Trophoblast cell (in vitro differentiated cells and primary cell): Measurements from ENCODE around the gene TNS3.

Experiments used
- DNase-seq, 2 donors: peaks; one replicate each; pipeline ENCODE4 v3.0.0-alpha.2; 2016
- H2AFZ ChIP-seq: 2 replicates; pipeline ENCODE4 v1.6.1; 2013; ENCODE audit warnings: low read length, moderate library complexity, mild to moderate bottlenecking; ENCODE audit not compliant: insufficient read depth, poor library complexity
- H2AK5ac ChIP-seq: 2 replicates; pipeline ENCODE4 v1.6.1; 2013; ENCODE audit warnings: mild to moderate bottlenecking, low read length
- H2BK120ac ChIP-seq: 2 replicates; pipeline ENCODE4 v1.6.1; 2013; ENCODE audit warnings: low read length, mild to moderate bottlenecking, moderate library complexity; ENCODE audit not compliant: insufficient read depth, poor library complexity
- H2BK12ac ChIP-seq: 2 replicates; pipeline ENCODE4 v1.6.1; 2013; ENCODE audit warnings: mild to moderate bottlenecking, low read length, moderate library complexity
- H2BK5ac ChIP-seq: 2 replicates; pipeline ENCODE4 v1.6.1; 2013; ENCODE audit warnings: low read length, low read depth, moderate library complexity, mild to moderate bottlenecking; ENCODE audit not compliant: poor library complexity
- H3K14ac ChIP-seq: 2 replicates; pipeline ENCODE4 v1.6.1; 2013; ENCODE audit warnings: mild to moderate bottlenecking, low read length
- H3K18ac ChIP-seq: 2 replicates; pipeline ENCODE4 v1.6.1; 2013; ENCODE audit warnings: mild to moderate bottlenecking, low read length
- H3K23ac ChIP-seq: 2 replicates; pipeline ENCODE4 v1.6.1; 2013; ENCODE audit warnings: low read length
- H3K27ac ChIP-seq: 2 replicates; pipeline ENCODE4 v1.5.1; 2013; ENCODE audit warnings: low read depth, mild to moderate bottlenecking, inconsistent platforms, low read length, moderate library complexity
- H3K27me3 ChIP-seq: 2 replicates; pipeline ENCODE4 v1.6.1; 2013; ENCODE audit warnings: inconsistent platforms, mild to moderate bottlenecking, low read length, moderate library complexity; ENCODE audit not compliant: insufficient read depth
- H3K36me3 ChIP-seq, 2 experiments: 1 replicate in 1 of 2; 2 replicates in 1 of 2; pipeline ENCODE4 v1.6.1; 2013; ENCODE audit warnings: low read length in 2 of 2, mild to moderate bottlenecking in 2 of 2, moderate library complexity in 1 of 2; ENCODE audit not compliant: insufficient read depth in 2 of 2, control insufficient read depth in 1 of 2
- H3K4ac ChIP-seq: 2 replicates; pipeline ENCODE4 v1.6.1; 2013; ENCODE audit warnings: low read depth, mild to moderate bottlenecking, low read length, moderate library complexity
- H3K4me1 ChIP-seq, 2 experiments: 1 replicate in 1 of 2; 2 replicates in 1 of 2; pipeline ENCODE4 v1.6.1; 2013; ENCODE audit warnings: low read length in 2 of 2, mild to moderate bottlenecking in 2 of 2, moderate library complexity in 1 of 2; ENCODE audit not compliant: insufficient read depth in 2 of 2, control insufficient read depth in 1 of 2
- H3K4me2 ChIP-seq: 2 replicates; pipeline ENCODE4 v1.6.1; 2013; ENCODE audit warnings: inconsistent platforms, mild to moderate bottlenecking, low read length, moderate library complexity
- H3K4me3 ChIP-seq: 2 replicates; pipeline ENCODE4 v1.5.1; 2013; ENCODE audit warnings: mild to moderate bottlenecking, low read depth, low read length, inconsistent platforms
- H3K79me1 ChIP-seq: one replicate; pipeline ENCODE4 v1.6.1; 2013; ENCODE audit warnings: low read length
- H3K79me2 ChIP-seq: 2 replicates; pipeline ENCODE4 v1.6.1; 2013; ENCODE audit warnings: low read length, mild to moderate bottlenecking; ENCODE audit not compliant: control insufficient read depth, insufficient read depth, poor library complexity
- H3K9ac ChIP-seq: 2 replicates; pipeline ENCODE4 v1.6.1; 2013; ENCODE audit warnings: mild to moderate bottlenecking, low read length
- H3K9me3 ChIP-seq: 2 replicates; pipeline ENCODE4 v1.6.1; 2013; ENCODE audit warnings: low read depth, mild to moderate bottlenecking, control low read depth, inconsistent platforms, low read length; ENCODE audit not compliant: insufficient read depth
- H4K12ac ChIP-seq: 2 replicates; pipeline ENCODE4 v1.6.1; 2013; ENCODE audit warnings: low read depth, mild to moderate bottlenecking, low read length, moderate library complexity
- H4K8ac ChIP-seq: 2 replicates; pipeline ENCODE4 v1.6.1; 2013; ENCODE audit warnings: low read depth, mild to moderate bottlenecking, low read length, moderate library complexity
- H4K91ac ChIP-seq: one replicate; pipeline ENCODE4 v1.6.1; 2013; ENCODE audit warnings: low read depth, mild to moderate bottlenecking, low read length, moderate library complexity
- WGBS: extraction: QIAGEN DNeasy Blood & Tissue Kit; methylation state at CpG from one replicate; pipeline ENCODE4 v1.1.7; 2013; ENCODE audit warnings: missing lambda C conversion rate; ENCODE audit not compliant: insufficient read length, insufficient coverage; ENCODE audit errors: extremely low coverage; 5-methylcytosine and 5-hydroxymethylcytosine counted together

TNS3 gene

GRCh38 chr7:47361746-47362215 is 220.1 kb downstream of the TNS3 start:
- Histone ChIP-seq H3K4ac (no peak overlapping the region), H2AK5ac (no peak overlapping the region), H3K79me1 (no peaks in the 10 kb centered on the region), H2BK12ac (no peak overlapping the region), H2AFZ (no peak overlapping the region), H3K4me2 (no peak overlapping the region), H3K9me3 (no peaks in the 10 kb centered on the region), H4K91ac (no peak overlapping the region), H3K23ac (no peak overlapping the region), H2BK5ac (no peak overlapping the region), H3K36me3 (peaks cover 43 to 55% of the 10 kb centered on the region in 2 experiments), H4K8ac (no peak overlapping the region), H3K9ac (no peak overlapping the region), H4K12ac (no peak overlapping the region), H3K14ac (no peak overlapping the region), H3K4me3 (no peak overlapping the region), H3K27me3 (no peaks in the 10 kb centered on the region), H3K4me1 (no peaks in the 10 kb centered on the region), H3K18ac (peak overlapping the region; percentile 34), H3K79me2 (peaks cover 1% of the 10 kb centered on the region), H3K27ac (no peak overlapping the region), H2BK120ac (no peak overlapping the region)
- DNase-seq: peak; percentile 30 to 36
- no CpG with 5 or more reads among the region's 4 CpGs for WGBS

GRCh38 chr7:47361236-47361635 is 220.7 kb downstream of the TNS3 start:
- Histone ChIP-seq H3K23ac (no peak overlapping the region), H4K12ac (no peak overlapping the region), H4K8ac (no peak overlapping the region), H2AFZ (no peak overlapping the region), H3K18ac (no peak overlapping the region), H3K27ac (no peak overlapping the region), H2BK12ac (no peak overlapping the region), H2AK5ac (no peak overlapping the region), H3K36me3 (peaks cover 38 to 51% of the 10 kb centered on the region in 2 experiments), H4K91ac (no peak overlapping the region), H2BK120ac (no peak overlapping the region), H3K14ac (no peak overlapping the region), H3K27me3 (no peaks in the 10 kb centered on the region), H3K79me2 (peaks cover 1% of the 10 kb centered on the region), H3K4me3 (no peak overlapping the region), H3K79me1 (no peaks in the 10 kb centered on the region), H2BK5ac (no peak overlapping the region), H3K4me2 (no peak overlapping the region), H3K9me3 (no peaks in the 10 kb centered on the region), H3K4me1 (no peaks in the 10 kb centered on the region), H3K4ac (no peak overlapping the region), H3K9ac (no peak overlapping the region)
- no CpG with 5 or more reads among the region's 5 CpGs for WGBS
- DNase-seq: no peak

GRCh38 chr7:47360301-47360900 is 221.5 kb downstream of the TNS3 start:
- H3K4me3 ChIP-seq: no peak overlapping the region
- no peak overlapping the region for H2BK12ac ChIP-seq
- H4K8ac ChIP-seq: no peak overlapping the region
- DNase-seq: no peak
- H3K9me3 ChIP-seq: no peaks in the 10 kb centered on the region
- H3K4me2 ChIP-seq: no peak overlapping the region
- H3K79me1 ChIP-seq: no peaks in the 10 kb centered on the region
- no peak overlapping the region for H3K23ac ChIP-seq
- H3K4ac ChIP-seq: no peak overlapping the region
- H3K79me2 ChIP-seq: peaks cover 1% of the 10 kb centered on the region
- H3K18ac ChIP-seq: no peak overlapping the region
- peak overlapping the region; percentile 24 for H4K12ac ChIP-seq
- no CpG with 5 or more reads among the region's 11 CpGs for WGBS
- no peaks in the 10 kb centered on the region for H3K4me1 ChIP-seq
- no peak overlapping the region for H3K27ac ChIP-seq
- H2AK5ac ChIP-seq: no peak overlapping the region
- H3K14ac ChIP-seq: no peak overlapping the region
- H3K9ac ChIP-seq: no peak overlapping the region
- H3K27me3 ChIP-seq: no peaks in the 10 kb centered on the region
- H4K91ac ChIP-seq: no peak overlapping the region
- no peak overlapping the region for H2AFZ ChIP-seq
- H2BK5ac ChIP-seq: no peak overlapping the region
- no peak overlapping the region for H2BK120ac ChIP-seq
- peaks cover 42 to 56% of the 10 kb centered on the region in 2 experiments for H3K36me3 ChIP-seq

GRCh38 chr7:47358944-47359588 is 222.8 kb downstream of the TNS3 start:
- Histone ChIP-seq H2BK120ac (no peak overlapping the region), H4K8ac (no peak overlapping the region), H3K4me3 (no peak overlapping the region), H3K27me3 (no peaks in the 10 kb centered on the region), H3K18ac (no peak overlapping the region), H3K9ac (no peak overlapping the region), H3K79me2 (peaks cover 1% of the 10 kb centered on the region), H3K79me1 (no peaks in the 10 kb centered on the region), H2AFZ (no peak overlapping the region), H3K23ac (no peak overlapping the region), H2AK5ac (no peak overlapping the region), H4K12ac (no peak overlapping the region), H3K27ac (no peak overlapping the region), H4K91ac (no peak overlapping the region), H3K36me3 (peaks cover 46 to 61% of the 10 kb centered on the region in 2 experiments), H3K4ac (no peak overlapping the region), H3K4me2 (no peak overlapping the region), H2BK5ac (no peak overlapping the region), H3K4me1 (no peaks in the 10 kb centered on the region), H2BK12ac (no peak overlapping the region), H3K14ac (no peak overlapping the region), H3K9me3 (peaks cover 4% of the 10 kb centered on the region)
- WGBS: no CpG with 5 or more reads among the region's 8 CpGs
- no peak for DNase-seq
